GM21619 (cell line): Measurements from ENCODE around the gene GAB2.
"Not testable (repeated sequence)": the region's sequence is repeated elsewhere in the genome, so short reads cannot be mapped to it uniquely, and the experiment has no call there.

Experiments
- ATAC-seq: cut with Tn5 transposase; IDR thresholded peaks from one replicate; pipeline ENCODE4 v1.9.1; 2021; ENCODE audit not compliant: unreplicated experiment

The GAB2 gene

DNA sequence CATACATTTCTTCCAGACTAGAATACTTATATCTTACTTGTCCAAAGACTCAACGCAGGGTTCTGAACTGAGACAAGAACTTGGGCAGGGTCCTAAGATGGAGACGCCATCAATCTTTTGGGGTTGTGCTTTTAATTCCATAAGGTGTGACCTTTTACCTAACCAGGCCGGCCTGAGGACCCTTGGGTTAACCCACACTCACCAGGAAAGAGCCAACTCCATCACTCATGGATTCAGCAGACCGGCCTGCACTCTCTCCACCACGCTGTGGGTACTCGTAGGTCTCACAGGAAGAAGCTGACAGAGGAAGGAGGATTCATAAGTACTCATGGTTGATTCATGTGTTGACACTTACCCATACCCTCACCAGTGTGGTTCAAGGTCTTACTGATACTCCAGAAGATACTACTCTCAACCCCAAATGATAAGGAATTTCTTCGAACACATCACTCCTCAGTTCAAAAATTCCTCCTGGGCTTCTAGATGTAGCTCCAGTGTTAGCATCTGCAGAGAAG, 192.7 kb downstream of the GAB2 start:
- no peak for ATAC-seq

DNA sequence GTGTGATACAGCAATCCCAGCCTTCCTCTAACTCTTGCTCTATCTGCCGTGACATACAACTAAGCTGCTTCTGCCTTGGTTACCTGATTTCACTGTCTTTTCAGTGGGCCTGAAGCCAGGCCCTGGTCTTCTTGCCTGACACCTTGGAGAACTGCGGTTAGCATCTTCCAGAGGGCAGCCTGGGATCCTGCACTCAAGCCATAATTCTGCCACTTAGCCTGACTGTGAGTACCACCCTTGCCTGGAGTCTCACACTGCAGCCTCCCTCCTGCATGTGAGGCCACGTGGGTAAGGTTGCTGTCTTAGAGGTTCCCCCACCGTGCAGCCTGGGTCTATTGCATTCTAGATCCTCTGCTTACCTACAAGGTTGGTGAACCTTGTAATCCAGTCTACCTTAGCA, 193.1 kb downstream of the GAB2 start:
- no peak for ATAC-seq

DNA sequence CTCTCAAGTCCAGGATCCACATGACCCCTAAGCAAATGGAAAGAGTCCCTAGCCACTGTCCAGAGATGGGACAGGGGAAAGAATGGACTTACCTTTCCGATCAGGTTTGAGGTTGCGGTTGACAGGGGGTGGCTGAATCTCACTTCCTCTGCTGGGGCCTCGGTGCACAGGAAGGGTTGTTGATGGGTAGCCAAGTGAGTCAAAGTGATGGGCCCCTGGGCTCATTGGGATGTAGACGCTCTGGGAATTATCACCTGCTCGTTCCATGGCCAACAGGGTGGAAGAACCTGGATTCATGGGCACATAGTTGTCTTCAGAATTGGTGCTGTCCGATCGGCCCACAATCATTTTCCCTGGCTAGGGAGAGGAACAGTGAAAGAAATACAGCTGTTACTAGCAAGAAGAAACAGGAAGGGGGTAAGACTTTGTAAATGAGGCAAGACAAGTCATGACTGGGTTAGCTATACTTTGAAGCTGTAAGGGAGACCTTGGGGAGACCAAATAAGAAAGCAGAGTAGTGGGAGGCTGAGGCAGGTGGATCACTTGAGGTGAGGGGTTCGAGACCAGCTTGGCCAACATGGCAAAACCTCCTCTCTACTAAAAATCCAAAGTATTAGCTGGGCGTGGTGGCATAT, 194.2 kb downstream of the GAB2 start:
- peak; percentile 76 for ATAC-seq

DNA sequence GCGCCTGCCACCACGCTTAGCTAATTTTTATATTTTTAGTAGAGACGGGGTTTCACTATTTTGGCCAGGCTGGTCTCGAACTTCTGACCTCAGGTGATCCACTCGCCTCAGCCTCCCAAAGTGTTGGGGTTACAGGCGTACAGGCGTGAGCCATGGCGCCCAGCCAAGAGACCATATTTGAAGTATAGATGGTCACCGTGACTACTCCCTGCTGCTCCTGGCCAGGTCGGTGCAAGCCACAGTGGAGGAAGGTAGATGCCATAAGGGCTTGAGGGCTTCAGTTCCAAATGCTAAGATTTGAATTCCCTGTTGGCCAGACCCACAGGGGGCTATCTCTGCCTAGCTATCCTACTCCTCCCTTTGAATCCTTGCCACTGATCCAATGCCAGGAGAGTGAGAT, 194.9 kb downstream of the GAB2 start:
- ATAC-seq = not testable (repeated sequence)

DNA sequence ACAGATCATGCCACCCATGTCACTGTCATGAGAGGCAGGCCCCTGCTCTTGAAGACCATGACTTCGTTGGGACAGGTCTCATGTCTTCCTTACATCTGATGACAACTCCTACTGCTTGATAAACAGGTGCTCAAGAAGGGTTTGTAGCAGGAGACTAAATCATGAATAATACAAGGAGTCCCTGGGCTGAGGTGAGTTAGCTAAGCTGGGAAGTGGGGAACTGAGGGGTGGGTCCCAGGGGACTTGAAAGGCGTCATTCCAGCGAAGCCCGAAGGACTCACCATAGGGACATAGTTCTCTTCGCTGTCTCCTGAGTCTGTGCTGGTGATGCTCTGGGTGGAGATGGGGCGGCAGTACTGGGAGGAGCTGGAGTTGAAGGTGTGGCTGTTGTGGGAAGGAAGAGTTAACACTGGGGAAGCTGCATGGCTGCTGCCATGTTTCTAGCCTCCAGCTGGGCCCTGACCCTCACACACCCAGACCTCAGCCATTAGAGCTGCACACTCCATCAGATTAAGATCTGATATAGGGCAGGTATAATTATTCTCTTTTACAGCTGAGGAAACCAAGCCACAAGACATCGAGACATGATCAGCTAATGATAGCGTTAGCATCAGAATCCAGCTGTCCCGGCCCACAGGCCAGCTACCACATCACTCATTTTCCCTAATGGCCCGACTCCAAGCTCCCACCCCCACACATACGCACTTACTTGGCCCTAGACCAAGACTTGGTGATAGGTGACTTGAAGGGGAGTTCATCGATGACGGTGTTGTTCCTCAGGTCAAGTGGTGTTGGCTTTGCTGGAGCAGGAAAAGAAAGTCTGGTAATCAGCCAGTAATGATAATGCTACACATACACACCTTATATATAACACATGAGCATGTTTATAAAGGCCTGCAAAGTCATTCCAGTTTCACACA, 196.0 kb downstream of the GAB2 start:
- no peak for ATAC-seq

DNA sequence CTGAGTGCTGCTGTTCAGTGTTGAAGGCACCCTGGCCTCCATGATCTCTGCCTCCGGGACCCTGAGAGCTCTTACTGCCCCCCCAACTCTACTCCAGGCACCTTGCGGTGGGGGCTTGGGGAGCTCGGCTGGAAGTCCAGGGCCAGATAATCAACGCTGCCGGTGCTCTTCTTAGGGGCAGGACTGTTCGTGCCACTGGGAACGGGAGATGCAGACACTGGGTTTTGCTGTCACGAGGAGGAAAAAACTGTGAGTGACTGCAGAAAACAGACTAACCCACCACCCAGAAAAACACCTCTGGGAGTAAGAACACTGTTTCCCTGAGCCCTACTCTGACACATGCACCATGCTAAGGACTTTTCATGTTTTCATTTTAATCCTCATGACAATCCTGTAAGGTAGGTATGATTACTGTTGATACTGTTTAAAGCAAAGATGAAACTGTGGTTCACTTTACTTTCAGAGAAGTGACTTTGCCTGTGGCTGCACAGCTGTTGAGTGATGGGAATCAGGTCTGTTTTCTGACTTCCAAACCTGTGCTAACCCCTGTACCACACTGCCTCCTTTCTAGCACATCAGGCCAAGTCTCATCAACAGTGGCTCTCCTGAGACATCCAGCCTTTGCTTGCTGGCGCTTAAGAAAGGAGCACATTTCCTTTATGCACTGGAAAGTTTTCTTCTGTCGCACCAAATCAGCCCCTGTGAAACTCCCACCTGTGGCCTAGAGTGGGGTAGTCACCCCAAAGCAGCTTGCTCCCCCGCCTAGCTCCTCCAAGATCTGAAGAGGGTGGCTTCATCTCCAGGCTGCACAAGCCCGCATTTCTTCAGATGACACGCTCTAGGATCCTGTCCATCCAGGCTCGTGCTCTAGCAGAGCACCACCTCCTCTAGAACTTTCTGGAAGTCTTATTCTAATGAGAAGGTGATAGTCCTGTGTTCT, 197.1 kb downstream of the GAB2 start:
- ATAC-seq = no peak

DNA sequence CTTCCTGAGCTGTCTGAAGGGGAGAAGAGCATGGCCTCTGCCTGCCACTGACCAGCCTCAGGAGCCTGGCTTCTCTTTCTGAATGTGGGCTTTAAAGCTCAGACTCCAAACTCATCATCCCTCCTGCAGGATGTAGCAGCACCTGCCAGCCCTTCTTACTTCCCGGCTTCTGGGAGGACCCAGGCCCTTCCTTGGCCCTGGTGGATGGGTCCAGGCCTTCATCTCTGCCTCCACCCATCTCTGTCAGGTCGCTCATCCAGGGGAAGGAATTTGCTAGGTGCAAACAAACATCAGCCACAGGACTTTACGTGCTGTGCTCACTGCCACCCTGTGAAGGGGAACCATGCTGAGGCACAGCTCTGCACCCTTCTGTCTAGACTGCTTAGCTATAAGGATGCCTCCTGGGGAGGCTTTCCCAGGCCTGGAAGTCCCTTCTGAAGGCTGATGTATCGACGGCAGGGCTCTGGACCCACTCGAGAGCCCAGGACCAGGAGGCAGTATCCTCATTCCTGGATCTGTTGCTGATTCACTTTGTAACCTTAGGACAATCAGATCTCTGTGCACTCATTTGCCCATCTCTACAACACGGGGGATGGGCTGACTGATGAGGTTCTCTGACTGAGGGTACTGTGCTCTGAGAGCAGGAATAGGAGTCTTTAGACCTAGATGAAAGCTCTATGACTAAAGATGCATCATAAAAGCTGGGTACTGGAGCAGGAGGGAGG, 198.0 kb downstream of the GAB2 start:
- ATAC-seq = no peak

DNA sequence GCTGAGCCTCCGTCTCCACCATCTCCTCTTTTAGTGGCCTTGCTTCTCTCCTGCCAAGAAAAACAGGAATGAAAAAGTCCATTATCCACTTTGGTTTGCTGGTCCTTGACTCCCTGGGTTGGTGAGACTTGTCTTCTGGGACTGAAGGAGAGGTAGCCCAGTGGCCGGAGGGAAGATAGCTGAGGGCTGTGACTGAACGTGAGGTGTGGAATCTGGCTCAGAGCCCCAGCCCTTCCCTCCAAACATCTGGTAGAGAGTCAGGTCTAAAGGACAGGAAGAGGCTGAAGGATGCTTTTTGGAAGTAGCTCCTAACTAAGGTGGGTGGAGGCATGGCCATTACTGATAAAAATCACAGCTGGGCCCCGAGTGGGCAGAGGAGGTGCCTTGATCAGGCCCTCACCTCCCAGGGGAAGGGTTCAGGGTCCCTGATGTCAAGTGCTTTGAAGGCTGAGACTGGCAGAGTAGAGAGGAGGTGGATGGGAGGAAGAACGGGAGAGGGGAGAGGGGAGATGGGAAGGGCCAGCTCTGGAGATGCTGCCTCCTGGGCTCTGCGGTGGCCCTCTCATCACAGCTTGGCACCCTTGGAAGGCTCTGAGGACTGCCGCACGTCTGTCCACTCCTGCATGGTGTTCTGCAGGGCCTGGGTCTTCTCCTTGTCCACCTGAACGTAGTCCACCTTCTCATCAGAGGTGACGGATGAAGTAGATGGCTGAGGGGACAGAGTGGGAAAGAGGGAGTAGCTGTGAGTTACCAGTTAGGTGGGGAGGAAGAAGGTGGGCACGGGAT, 198.7 kb downstream of the GAB2 start:
- no peak for ATAC-seq

DNA sequence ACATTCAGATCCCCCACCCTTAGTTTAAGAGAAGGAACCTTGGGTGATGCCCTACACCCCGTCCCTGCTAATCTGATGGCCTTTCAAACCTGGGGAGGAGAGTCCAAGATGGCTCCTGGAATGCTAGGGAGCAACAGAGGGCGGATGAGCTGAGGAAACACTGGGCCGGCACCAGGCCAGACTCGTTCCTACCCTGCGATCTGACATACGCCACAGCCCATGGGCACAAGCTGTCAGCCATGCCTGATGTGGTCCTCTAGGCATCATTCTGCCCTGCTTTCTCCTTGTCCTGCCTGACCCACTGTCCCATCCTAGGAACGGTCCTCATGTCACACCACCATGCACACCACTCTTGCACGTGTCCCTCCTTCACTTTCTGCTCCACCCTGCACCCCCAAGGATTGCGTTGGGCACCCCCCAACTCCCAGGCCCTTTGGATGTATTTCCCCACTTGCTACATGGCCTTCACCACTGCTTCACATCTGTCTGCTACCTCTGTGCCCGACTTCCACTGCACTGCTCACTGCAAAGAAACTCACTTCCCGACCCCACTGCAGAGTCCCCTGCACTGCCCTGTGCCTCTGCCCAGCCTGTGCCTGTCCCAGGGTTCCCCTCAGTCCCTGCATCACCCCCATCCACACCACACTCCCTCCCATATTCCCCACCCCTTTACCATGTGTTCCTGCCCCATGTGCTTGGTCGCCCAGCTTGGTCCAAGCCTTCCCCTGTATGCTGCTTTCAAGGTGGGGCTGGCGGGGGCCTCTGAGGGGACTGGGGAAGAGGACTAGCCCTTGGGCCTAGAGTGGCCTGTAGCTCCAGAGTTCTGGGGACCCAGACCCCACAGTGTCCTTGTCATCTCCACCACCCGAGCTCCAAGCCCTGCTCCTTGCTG, 199.7 kb downstream of the GAB2 start:
- no peak for ATAC-seq

DNA sequence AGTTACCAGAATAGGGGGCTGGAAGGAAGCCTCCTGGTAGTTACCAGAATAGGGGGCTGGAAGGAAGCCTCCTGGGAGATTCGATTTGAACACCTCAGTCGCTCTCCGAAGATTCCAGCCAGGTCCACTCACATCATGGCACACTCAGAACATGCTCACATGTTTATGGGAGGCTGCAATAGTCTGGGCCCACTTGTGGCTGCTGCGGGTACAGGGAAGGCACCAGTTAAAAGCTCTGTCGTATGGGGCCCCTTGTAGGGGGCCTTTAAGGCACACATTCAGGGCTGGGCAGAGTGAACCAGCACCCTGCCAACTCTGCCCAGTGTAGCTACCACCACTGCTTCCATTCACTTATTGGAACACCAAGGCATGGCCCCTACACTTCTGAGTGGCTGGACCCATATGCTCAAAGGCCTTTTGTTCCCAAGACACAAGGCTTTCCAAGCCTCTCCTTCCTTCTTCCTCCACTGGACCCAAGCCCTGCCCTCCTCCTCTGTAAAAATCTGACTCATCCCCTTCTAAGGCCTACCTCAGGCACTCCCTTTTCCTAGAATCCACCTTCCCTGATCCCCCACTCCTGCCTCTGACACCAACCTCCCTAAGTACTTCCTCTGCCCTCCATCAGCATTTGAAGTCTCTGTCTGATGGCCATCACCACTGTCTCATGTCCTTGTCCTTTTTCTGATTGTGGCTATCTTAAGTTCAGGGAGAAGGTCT, 200.9 kb downstream of the GAB2 start:
- no peak for ATAC-seq

DNA sequence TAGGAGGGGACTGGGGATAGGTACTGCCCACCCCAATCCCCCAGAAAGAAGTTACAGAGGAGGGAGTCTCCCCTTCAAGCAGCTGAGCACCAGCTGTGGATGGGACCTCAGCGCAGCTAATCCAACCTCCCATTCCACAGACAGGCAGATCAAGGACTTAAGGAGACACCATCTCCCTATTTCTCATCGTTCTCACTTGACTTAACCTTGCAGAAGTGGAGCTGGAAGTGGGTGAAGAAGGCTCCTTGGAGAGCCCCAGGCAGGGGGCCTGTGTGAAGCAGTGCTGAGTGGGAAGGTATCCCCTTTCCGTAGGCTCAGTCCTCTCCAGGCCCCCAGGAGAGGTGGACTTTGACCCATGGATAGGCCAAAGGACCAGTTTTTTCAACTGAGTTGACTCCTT, 201.6 kb downstream of the GAB2 start:
- ATAC-seq = no peak

DNA sequence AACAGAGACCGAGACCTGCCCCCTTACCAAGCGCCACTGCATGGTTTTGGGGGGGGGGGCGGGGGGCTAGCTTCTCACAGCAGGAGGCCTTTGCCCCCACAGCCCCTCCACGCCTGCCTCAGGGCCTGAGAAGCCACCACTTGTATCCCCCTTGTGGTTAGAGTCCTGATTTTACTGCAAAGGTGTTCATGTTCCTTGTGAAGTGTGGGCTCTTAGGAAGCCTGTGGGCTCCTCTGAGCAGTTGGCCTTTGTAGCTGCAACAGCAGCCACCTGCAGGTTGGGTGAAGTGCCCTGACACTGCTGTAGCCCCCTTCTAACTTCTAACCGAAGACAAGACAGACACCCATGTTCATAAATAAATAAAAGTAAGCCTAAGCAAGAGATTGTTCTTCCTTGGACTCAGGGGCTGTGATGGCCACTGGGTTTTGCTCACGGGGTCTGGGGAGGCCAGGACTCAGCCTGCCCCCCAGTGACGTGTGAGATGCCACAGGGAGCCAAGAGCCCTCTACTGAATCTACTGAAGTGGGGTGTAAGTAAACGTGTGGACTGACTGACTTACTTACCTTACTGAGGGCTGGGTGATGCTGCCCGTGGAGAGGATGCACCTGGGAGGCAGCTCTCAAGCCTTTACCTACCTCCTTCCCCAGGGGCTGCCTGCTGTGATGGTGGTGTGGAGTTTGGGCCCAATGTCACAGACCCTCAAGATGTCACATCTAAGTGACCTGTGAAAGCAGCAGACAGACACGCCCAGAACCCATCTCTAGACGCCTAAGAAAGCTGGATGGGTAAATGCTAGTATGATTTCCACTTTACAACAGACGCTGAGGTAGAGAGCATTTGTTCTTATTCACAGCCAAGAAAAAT, 203.1 kb downstream of the GAB2 start:
- no peak for ATAC-seq

DNA sequence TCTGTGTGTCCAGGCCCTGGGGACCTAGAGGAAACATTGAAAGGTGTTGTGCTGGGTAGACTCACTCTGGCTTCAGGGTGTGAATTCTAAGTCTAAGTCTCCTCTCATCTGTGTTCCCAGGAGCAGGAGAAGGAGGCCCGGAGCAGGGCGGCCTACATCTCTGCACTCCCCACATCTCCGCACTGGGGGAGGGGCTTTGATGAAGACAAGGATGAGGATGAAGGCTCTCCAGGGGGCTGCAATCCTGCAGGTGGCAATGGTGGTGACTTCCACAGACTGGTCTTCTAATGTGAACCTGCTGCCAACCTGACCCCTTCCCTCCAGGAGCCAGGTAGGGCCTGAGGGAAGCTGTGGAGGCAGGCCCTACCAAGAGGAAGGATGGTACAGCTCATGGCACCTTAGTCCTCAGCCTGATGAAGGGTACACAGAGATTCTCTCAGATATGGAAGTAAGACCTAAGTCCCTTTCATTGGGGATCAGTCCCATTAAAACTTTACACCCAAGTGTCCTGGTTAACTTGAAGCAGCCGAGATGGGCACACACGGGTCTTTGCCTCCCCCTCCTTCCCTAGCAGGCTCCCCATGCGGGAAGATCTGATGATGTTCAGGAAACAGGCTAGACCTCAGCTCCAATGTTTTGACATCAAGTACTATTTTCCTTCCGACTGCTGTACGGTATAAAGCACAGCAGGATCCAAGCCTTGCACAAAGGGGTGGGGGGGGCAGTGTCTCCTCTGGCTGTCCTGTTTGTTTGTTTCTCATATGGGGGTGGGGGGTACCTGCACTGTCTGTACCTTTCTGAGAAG, 203.9 kb downstream of the GAB2 start:
- ATAC-seq = no peak

DNA sequence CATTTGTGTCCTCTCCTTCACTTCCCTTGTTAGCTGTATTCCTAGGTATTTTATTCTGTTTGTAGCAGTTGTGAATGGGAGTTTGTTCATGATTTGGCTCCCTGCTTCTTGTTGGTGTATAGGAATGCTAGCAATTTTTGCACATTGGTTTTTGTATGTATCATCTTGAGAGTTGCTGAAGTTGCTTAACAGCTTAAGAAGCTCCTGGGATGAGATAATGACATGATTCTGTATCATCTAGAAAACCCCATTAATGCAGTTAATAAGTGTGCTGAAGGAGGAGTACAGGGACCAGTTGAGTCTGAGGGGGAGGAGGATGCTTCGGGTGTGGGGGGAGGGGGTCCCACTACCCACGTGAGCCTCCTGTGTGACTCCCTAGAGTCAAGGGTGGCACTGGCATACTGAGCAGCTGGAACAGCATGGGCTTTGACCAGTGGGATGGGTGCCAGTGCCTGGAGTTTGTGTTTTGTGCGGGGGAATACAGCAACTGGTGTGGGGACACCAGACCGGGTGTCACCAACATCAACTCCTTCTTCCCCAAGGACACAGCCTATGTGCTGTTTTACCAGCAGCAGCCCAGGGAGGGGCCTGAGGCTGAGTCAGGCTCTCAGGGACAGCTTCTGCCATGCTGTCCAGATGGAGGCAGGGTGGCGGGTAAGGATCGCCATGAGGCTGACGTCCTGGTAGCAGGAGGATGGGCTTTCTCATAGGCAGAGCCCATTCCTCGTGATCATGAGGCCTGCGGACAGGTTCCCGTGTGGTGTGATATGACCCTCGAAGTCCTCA, 204.8 kb downstream of the GAB2 start:
- ATAC-seq = no peak

DNA sequence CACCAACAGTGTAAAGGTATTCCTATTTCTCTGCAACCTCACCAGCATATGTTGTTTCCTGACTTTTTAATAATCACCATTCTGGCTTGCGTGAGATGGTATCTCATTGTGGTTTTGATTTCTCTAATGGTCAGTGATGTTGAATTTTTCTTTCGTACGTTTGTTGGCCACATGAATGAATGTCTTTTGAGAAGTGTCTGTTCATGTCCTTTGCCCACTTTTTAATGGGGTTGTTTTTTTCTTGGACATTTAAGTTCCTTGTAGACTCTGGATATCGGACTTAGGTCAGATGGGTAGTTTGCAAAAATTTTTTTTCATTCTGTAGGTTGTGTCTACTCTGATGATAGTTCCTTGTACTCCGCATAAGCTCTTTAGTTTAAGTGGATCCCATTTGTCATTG, 206.1 kb downstream of the GAB2 start:
- no peak for ATAC-seq
